Stomach (tissue), 4 donors: Measurements from ENCODE around the gene HGS.

ENCODE experiments used
- EP300 ChIP-seq: sonication (generic); formaldehyde crosslinking; IDR thresholded peaks from one replicate; pipeline ENCODE4 v1.6.1; 2017; ENCODE audit warnings: antibody characterized with exemption
- POLR2A ChIP-seq, 4 donors: fragments of 450-650 bp; IDR thresholded peaks; one replicate each; pipeline ENCODE4 v1.6.1; 2016; ENCODE audit warnings: antibody characterized with exemption in 4 of 4, control low read depth in 2 of 4, mild to moderate bottlenecking in 1 of 4, moderate library complexity in 1 of 4
- POLR2AphosphoS5 ChIP-seq, 3 donors: sonication (generic); formaldehyde crosslinking; IDR thresholded peaks; one replicate each; pipeline ENCODE4 v1.6.1; 2016; ENCODE audit warnings: antibody characterized with exemption in 3 of 3
- TF ChIP-seq, protein P1 (sequence below), 7 experiments: fragments of 450-650 bp in 4 of 7; fragments of 200-600 bp in 3 of 7; sonication (generic) in 3 of 7; IDR thresholded peaks; one replicate each; pipeline ENCODE4 v1.5.1; 2016 to 2019; ENCODE audit warnings: antibody characterized with exemption in 7 of 7, control low read depth in 2 of 7, mild to moderate bottlenecking in 1 of 7

DNA sequence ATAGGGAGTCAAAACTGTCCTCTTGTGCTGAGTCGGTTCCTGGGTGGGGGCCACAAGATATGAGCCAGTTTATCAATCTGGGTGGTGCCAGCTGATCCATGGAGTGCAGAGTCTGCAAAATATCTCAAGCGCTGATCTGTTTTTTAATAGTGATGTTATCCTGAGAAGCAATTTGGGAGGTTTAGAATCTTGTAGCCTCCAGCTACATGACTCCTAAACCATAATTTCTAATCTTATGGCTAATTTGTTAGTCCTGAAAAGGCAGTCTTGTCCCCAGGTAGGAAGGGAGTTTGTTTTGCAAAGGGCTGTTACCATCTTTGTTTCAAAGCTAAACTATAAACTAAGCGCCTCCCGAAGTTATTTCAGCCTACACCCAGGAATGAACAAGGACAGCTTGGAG is 45.1 kb upstream of the HGS start:
- TF ChIP-seq POLR2AphosphoS5 (IDR thresholded peaks at IDR 0.05) (no peak), EP300 (no peak), POLR2A (IDR thresholded peaks at IDR 0.05) (no peak)
- TF ChIP-seq, protein P1, sequence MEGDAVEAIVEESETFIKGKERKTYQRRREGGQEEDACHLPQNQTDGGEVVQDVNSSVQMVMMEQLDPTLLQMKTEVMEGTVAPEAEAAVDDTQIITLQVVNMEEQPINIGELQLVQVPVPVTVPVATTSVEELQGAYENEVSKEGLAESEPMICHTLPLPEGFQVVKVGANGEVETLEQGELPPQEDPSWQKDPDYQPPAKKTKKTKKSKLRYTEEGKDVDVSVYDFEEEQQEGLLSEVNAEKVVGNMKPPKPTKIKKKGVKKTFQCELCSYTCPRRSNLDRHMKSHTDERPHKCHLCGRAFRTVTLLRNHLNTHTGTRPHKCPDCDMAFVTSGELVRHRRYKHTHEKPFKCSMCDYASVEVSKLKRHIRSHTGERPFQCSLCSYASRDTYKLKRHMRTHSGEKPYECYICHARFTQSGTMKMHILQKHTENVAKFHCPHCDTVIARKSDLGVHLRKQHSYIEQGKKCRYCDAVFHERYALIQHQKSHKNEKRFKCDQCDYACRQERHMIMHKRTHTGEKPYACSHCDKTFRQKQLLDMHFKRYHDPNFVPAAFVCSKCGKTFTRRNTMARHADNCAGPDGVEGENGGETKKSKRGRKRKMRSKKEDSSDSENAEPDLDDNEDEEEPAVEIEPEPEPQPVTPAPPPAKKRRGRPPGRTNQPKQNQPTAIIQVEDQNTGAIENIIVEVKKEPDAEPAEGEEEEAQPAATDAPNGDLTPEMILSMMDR (IDR thresholded peaks at IDR 0.05): no peak
